Activated CD4-positive, alpha-beta memory T cell treated with anti-CD3 and anti-CD28 coated beads for 36 hours (primary cell): ENCODE data around the gene FAM193A. TPM values are rescaled to one million over a fixed set of nuclear protein-coding genes. Genes with fewer than 3 reads are reported as not detected.
"Not testable (repeated sequence)": the region's sequence is repeated elsewhere in the genome, so short reads cannot be mapped to it uniquely, and the experiment has no call there.

ENCODE experiments used
- CTCF ChIA-PET: fragments of 350-600 bp; sonication (Branson Sonifier 250); formaldehyde crosslinking; loops from one replicate; lab custom pipeline; 2021; ENCODE audit warnings: antibody characterized with exemption, inconsistent platforms; lab: Charles Lee
- POLR2A ChIA-PET: fragments of 350-600 bp; sonication (Branson Sonifier 250); formaldehyde crosslinking; loops from one replicate; lab custom pipeline; 2021; ENCODE audit warnings: antibody characterized with exemption; lab: Charles Lee
- DNase-seq: peaks from one replicate; pipeline ENCODE4 v3.0.0-alpha.2; 2020
- H3K27ac Mint-ChIP-seq: one replicate; pipeline ENCODE4 v1.8.0; 2021; ENCODE audit warnings: mixed read lengths
- H3K27me3 Mint-ChIP-seq: one replicate; pipeline ENCODE4 v1.8.0; 2021; ENCODE audit warnings: mixed read lengths
- H3K36me3 Mint-ChIP-seq: one replicate; pipeline ENCODE4 v1.8.0; 2021; ENCODE audit warnings: mixed read lengths
- H3K4me1 Mint-ChIP-seq: one replicate; pipeline ENCODE4 v1.8.0; 2021; ENCODE audit warnings: low read depth, mixed read lengths
- H3K4me3 Mint-ChIP-seq: one replicate; pipeline ENCODE4 v1.8.0; 2021; ENCODE audit warnings: mild to moderate bottlenecking, mixed read lengths
- H3K9me3 Mint-ChIP-seq: one replicate; pipeline ENCODE4 v1.8.0; 2021; ENCODE audit warnings: mixed read lengths
- intact Hi-C: fragments of 100-400 bp; cut with micrococcal nuclease; formaldehyde crosslinking; loops from one replicate; pipeline ENCODE4 v1.15.1; 2023
- total RNA-seq, 2 experiments: library from RNA; stranded (reverse); gene quantifications; one replicate each; pipeline ENCODE4 v1.2.3, GENCODE V29; 2021

Gene FAM193A
- total RNA-seq, 2 experiments from 2014 or later = 21.7 to 22.6 TPM

GRCh38 chr4:2728806-2729532 is 192.5 kb downstream of the FAM193A start:
- H3K27me3 Mint-ChIP-seq = no peaks in the 10 kb centered on the region
- H3K4me1 Mint-ChIP-seq = peaks cover 5% of the 10 kb centered on the region
- ChIA-PET POLR2A (interaction anchor here (0.6 kb wide), 1 partner anchor 109 kb away, joined by 4 read pairs; no protein-coding TSS in a partner anchor), CTCF (no interaction called here)
- H3K27ac Mint-ChIP-seq = no peak overlapping the region
- H3K4me3 Mint-ChIP-seq = no peak overlapping the region
- intact Hi-C loops = no loop called here
- H3K9me3 Mint-ChIP-seq = no peaks in the 10 kb centered on the region
- no peak for DNase-seq
- peaks cover 11% of the 10 kb centered on the region for H3K36me3 Mint-ChIP-seq

DNA sequence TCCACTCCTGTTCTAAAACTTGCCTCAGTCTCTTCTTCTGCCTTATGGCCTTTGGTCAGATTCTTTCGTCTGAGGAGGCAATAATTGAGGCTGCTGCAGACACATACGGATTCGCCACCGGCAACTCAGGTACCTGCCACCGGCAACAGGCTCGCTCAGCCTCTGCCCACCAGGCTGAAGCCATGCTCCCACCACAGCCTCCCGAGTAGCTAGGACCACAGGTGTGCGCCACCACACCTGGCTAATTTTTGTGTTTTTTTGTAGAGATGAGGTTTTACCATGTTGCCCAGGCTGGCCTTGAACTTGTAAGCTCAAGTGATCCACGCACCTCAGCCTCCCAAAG is 193.1 kb downstream of the FAM193A start:
- intact Hi-C loops = no loop called here
- H3K4me3 Mint-ChIP-seq = no peak overlapping the region
- H3K27me3 Mint-ChIP-seq = no peaks in the 10 kb centered on the region
- ChIA-PET CTCF (no interaction called here), POLR2A (no interaction called here)
- no peaks in the 10 kb centered on the region for H3K9me3 Mint-ChIP-seq
- peaks cover 14% of the 10 kb centered on the region for H3K36me3 Mint-ChIP-seq
- H3K27ac Mint-ChIP-seq = no peak overlapping the region
- DNase-seq = no peak
- peaks cover 4% of the 10 kb centered on the region for H3K4me1 Mint-ChIP-seq

DNA sequence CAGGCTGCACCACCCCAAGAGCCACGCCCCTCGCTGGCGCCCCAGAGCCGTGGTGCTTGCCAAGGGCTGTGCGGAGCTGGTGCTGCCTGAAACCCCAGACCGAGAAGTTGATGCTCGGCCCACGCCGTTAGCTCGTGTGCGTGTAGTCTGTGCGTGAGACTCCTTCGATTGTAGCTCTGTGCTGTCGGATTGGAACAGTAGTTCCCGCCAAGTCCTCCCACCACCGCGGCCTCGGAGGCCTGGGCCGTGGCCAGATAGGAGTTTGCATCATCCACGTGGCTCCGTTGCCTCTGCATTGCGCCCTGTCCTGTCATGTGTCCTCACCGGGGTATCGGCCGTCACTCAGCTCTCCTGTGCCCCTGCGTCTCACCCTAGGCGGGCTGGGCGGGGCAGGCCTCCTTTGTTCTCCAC is 195.5 kb downstream of the FAM193A start:
- Mint-ChIP-seq H3K36me3 (peaks cover 33% of the 10 kb centered on the region), H3K27me3 (no peaks in the 10 kb centered on the region), H3K4me3 (no peak overlapping the region), H3K27ac (no peak overlapping the region), H3K4me1 (peaks cover 4% of the 10 kb centered on the region), H3K9me3 (peaks cover 15% of the 10 kb centered on the region)
- DNase-seq = no peak
- intact Hi-C loops = no loop called here
- ChIA-PET POLR2A (no interaction called here), CTCF (interaction anchor here (0.6 kb wide), 1 partner anchor 351 kb away, joined by 3 read pairs; no protein-coding TSS in a partner anchor)

GRCh38 chr4:2732526-2732925 is 196.1 kb downstream of the FAM193A start:
- DNase-seq = no peak
- Mint-ChIP-seq H3K27ac (no peak overlapping the region), H3K36me3 (peaks cover 33% of the 10 kb centered on the region), H3K9me3 (peaks cover 15% of the 10 kb centered on the region), H3K27me3 (no peaks in the 10 kb centered on the region), H3K4me1 (peaks cover 4% of the 10 kb centered on the region), H3K4me3 (no peak overlapping the region)
- POLR2A ChIA-PET = no interaction called here
- CTCF ChIA-PET = no interaction called here
- intact Hi-C loops = no loop called here

- Mint-ChIP-seq H3K27me3 (no peaks in the 10 kb centered on the region), H3K4me1 (peaks cover 4% of the 10 kb centered on the region), H3K27ac (no peak overlapping the region), H3K9me3 (peaks cover 15% of the 10 kb centered on the region), H3K4me3 (no peak overlapping the region), H3K36me3 (peaks cover 35% of the 10 kb centered on the region)
- intact Hi-C loops = no loop called here
- ChIA-PET CTCF (no interaction called here), POLR2A (interaction anchor here (0.6 to 1.9 kb wide), 2 partner anchors 7 to 53 kb away, joined by 4 read pairs; no protein-coding TSS in a partner anchor)
- no peak for DNase-seq
These were observed 196.8 kb downstream of the FAM193A start for GRCh38 chr4:2733001-2733843.

GRCh38 chr4:2733844-2734574 is 197.6 kb downstream of the FAM193A start:
- ChIA-PET CTCF (no interaction called here), POLR2A (interaction anchor here (1.0 to 1.9 kb wide), 3 partner anchors 8 to 12 kb away, joined by 3 to 4 read pairs (median 3); no protein-coding TSS in a partner anchor)
- Mint-ChIP-seq H3K27me3 (no peaks in the 10 kb centered on the region), H3K27ac (no peak overlapping the region), H3K36me3 (peaks cover 39% of the 10 kb centered on the region), H3K4me1 (peaks cover 4% of the 10 kb centered on the region), H3K4me3 (no peak overlapping the region), H3K9me3 (peaks cover 15% of the 10 kb centered on the region)
- DNase-seq = no peak
- intact Hi-C loops = no loop called here

DNA sequence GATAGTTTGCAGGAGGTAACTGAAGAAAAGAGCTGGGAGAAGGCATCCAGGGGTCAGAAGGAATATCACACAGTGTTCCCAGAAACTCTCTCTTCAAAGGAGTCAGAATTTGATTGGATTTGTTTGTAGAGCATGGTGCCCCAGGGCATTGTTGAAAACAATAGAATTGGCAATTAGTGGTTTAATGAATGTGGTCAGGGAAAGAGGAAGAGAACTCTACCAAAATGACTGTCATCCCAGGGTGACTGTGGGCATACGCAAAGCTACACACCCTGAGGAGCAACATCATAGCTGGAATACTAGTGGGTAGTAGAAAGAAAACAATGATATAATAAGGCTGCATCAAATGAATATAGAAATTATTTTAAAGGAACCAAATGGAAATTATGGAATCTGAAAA is 198.2 kb downstream of the FAM193A start:
- ChIA-PET POLR2A (interaction anchor here (1.0 to 1.9 kb wide), 3 partner anchors 9 to 11 kb away, joined by 3 to 4 read pairs (median 3); no protein-coding TSS in a partner anchor), CTCF (interaction anchor here (0.5 kb wide), 1 partner anchor 140 kb away, joined by 3 read pairs; no protein-coding TSS in a partner anchor)
- Mint-ChIP-seq H3K4me1 (peaks cover 4% of the 10 kb centered on the region), H3K36me3 (peaks cover 39% of the 10 kb centered on the region), H3K9me3 (peaks cover 15% of the 10 kb centered on the region), H3K27ac (no peak overlapping the region), H3K4me3 (no peak overlapping the region), H3K27me3 (no peaks in the 10 kb centered on the region)
- no peak for DNase-seq
- intact Hi-C loops = no loop called here

- H3K36me3 Mint-ChIP-seq = peaks cover 44% of the 10 kb centered on the region
- peak overlapping the region; percentile 20 for H3K27ac Mint-ChIP-seq
- intact Hi-C loops = no loop called here
- no peaks in the 10 kb centered on the region for H3K27me3 Mint-ChIP-seq
- peaks cover 4% of the 10 kb centered on the region for H3K4me1 Mint-ChIP-seq
- no peak for DNase-seq
- CTCF ChIA-PET = no interaction called here
- no peak overlapping the region for H3K4me3 Mint-ChIP-seq
- POLR2A ChIA-PET = no interaction called here
- H3K9me3 Mint-ChIP-seq = peaks cover 15% of the 10 kb centered on the region
These were observed 199.4 kb downstream of the FAM193A start for GRCh38 chr4:2735869-2736268.

GRCh38 chr4:2738296-2738695 is 201.8 kb downstream of the FAM193A start:
- H3K4me1 Mint-ChIP-seq, H3K4me3 Mint-ChIP-seq, DNase-seq, CTCF ChIA-PET, POLR2A ChIA-PET, H3K27ac Mint-ChIP-seq, intact Hi-C loops, H3K27me3 Mint-ChIP-seq: not testable (repeated sequence)
- Mint-ChIP-seq H3K9me3 (peaks cover 15% of the 10 kb centered on the region), H3K36me3 (peaks cover 56% of the 10 kb centered on the region)

DNA sequence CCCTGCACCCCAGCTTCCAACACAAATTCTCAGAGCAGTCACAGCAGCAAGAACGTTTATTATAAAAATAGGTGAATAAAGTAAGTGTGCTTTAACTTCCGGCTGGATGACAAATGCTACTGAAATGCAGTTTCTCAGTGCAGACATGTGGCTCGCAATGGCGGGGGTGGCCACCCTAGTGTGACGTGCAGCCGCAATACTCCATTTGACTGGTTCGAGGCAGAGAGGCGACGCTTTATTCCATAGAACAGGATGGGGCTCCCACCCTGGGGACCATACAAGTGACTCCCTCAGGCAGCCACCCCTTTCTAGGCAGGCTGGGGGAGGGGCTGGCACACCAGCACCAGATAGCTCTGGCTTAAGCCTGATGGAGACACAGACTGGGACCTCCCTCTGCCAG is 205.2 kb downstream of the FAM193A start:
- ChIA-PET CTCF (interaction anchor here (0.6 kb wide), 1 partner anchor 296 kb away, joined by 4 read pairs; no protein-coding TSS in a partner anchor), POLR2A (no interaction called here)
- peaks cover 3% of the 10 kb centered on the region for H3K9me3 Mint-ChIP-seq
- peaks cover 27% of the 10 kb centered on the region for H3K4me1 Mint-ChIP-seq
- DNase-seq = no peak
- intact Hi-C loops = no loop called here
- H3K36me3 Mint-ChIP-seq = peaks cover 64% of the 10 kb centered on the region
- H3K27ac Mint-ChIP-seq = no peak overlapping the region
- H3K4me3 Mint-ChIP-seq = no peak overlapping the region
- H3K27me3 Mint-ChIP-seq = no peaks in the 10 kb centered on the region

- Mint-ChIP-seq H3K4me1 (peaks cover 33% of the 10 kb centered on the region), H3K27ac (no peak overlapping the region), H3K36me3 (peaks cover 68% of the 10 kb centered on the region), H3K9me3 (no peaks in the 10 kb centered on the region), H3K4me3 (no peak overlapping the region), H3K27me3 (no peaks in the 10 kb centered on the region)
- ChIA-PET CTCF (interaction anchor here (0.6 kb wide), 1 partner anchor 296 kb away, joined by 4 read pairs; no protein-coding TSS in a partner anchor), POLR2A (interaction anchor here (0.5 kb wide), 1 partner anchor 18 kb away, joined by 3 read pairs; no protein-coding TSS in a partner anchor)
- no peak for DNase-seq
- intact Hi-C loops = no loop called here
These were observed 205.8 kb downstream of the FAM193A start for GRCh38 chr4:2742081-2742822.
